ENCODE data around the gene LRRC3. TPM values are rescaled to one million over a fixed set of nuclear protein-coding genes. Genes with fewer than 3 reads are reported as not detected.

Gene LRRC3
- total RNA-seq, 1 experiment from 2014 or later: 0.48 TPM

DNA sequence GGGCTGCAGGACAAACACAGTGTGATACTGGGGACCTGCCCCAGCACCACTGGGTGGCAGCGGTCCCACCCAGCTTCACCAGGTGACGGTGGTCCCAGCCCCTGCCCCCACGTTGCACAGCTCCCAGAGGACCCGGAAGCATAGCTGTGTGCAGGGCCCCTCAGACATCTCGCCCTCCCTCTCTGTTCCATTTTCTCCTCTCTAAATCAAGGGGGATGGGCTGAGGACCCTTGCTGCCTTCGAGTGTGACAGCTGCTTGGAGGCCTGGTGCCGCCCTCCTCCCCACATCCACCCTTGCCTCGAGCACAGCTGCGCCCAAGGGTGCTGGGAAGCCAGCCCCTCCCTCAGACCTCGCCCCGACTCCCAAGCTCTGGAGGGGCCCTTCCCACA, 16.1 kb upstream of the LRRC3 start:
- no peak for DNase-seq
- POLR2A ChIA-PET (ENCODE audit: unreplicated experiment): no interaction called here
- Histone ChIP-seq H3K27me3 (ENCODE audit: insufficient read depth, low read depth) (peaks cover 35% of the 10 kb centered on the region), H3K4me1 (replicated peaks; ENCODE audit: insufficient read depth) (no peaks in the 10 kb centered on the region), H3K4me3 (no peak overlapping the region), H3K9me2 (ENCODE audit: insufficient read depth) (no peaks in the 10 kb centered on the region), H3K79me2 (ENCODE audit: low read depth) (no peaks in the 10 kb centered on the region), H4K20me1 (ENCODE audit: insufficient read depth) (no peaks in the 10 kb centered on the region), H3F3A (ENCODE audit: insufficient read depth, low read depth) (no peaks in the 10 kb centered on the region), H3K27ac (no peak overlapping the region), H2AFZ (no peak overlapping the region), H3K9me3 (ENCODE audit: insufficient read depth, low read depth) (no peaks in the 10 kb centered on the region), H3K4me2 (no peak overlapping the region), H3K36me3 (ENCODE audit: low read depth) (no peaks in the 10 kb centered on the region)
- BruUV-seq (replicated peaks): no TSS peak
- intact Hi-C loops (cut with micrococcal nuclease; ENCODE audit: unreplicated experiment): no loop called here
- TF ChIP-seq EZH2 (IDR thresholded peaks at IDR 0.05; ENCODE audit: low read depth): no peak
- TF ChIP-seq, protein P1, sequence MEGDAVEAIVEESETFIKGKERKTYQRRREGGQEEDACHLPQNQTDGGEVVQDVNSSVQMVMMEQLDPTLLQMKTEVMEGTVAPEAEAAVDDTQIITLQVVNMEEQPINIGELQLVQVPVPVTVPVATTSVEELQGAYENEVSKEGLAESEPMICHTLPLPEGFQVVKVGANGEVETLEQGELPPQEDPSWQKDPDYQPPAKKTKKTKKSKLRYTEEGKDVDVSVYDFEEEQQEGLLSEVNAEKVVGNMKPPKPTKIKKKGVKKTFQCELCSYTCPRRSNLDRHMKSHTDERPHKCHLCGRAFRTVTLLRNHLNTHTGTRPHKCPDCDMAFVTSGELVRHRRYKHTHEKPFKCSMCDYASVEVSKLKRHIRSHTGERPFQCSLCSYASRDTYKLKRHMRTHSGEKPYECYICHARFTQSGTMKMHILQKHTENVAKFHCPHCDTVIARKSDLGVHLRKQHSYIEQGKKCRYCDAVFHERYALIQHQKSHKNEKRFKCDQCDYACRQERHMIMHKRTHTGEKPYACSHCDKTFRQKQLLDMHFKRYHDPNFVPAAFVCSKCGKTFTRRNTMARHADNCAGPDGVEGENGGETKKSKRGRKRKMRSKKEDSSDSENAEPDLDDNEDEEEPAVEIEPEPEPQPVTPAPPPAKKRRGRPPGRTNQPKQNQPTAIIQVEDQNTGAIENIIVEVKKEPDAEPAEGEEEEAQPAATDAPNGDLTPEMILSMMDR (conservative IDR thresholded peaks at IDR 0.05): no peak
- CTCF ChIA-PET: no interaction called here

DNA sequence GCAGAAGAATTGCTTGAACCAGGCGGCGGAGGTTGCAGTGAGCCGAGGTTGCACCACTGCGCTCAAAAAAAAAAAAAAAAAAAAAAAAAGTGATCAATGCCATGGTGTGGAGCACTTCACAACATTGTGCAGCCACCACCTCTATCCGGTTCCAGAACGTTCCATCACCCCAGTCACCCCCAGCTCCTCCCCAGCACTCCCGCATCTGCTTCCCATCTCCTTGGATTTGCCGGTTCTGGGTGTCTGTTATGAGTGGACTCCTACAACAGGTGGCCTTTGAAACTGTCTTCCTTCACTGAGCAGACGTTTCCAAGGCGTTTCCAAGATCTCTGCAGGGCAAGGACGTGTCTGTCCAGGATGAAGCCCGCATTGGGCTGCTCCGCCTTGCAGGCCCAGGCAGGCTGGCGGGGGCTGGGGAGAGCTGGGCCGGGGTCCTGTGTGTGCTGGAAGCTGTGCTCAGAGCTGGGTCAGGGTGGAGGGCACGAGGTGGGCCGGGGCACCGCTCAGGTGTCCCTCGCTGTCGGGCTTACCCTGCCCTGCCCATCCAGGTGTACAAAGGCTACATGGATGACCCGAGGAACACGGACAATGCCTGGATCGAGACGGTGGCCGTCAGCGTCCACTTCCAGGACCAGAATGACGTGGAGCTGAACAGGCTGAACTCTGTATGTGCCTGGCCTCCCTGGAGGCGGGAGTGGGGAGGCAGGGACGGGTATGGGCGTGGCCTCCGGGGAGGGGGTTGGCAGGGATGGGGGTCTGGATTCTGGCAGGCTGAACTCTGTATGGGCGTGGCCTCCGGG, 14.9 kb upstream of the LRRC3 start:
- Histone ChIP-seq H3K36me3 (ENCODE audit: low read depth) (no peaks in the 10 kb centered on the region), H3K9me3 (ENCODE audit: insufficient read depth, low read depth) (no peaks in the 10 kb centered on the region), H2AFZ (no peak overlapping the region), H3K4me3 (no peak overlapping the region), H3K27me3 (ENCODE audit: insufficient read depth, low read depth) (peaks cover 48% of the 10 kb centered on the region), H3K27ac (no peak overlapping the region), H3F3A (ENCODE audit: insufficient read depth, low read depth) (no peaks in the 10 kb centered on the region), H3K79me2 (ENCODE audit: low read depth) (no peaks in the 10 kb centered on the region), H3K4me2 (no peak overlapping the region), H4K20me1 (ENCODE audit: insufficient read depth) (no peaks in the 10 kb centered on the region), H3K9me2 (ENCODE audit: insufficient read depth) (no peaks in the 10 kb centered on the region), H3K4me1 (replicated peaks; ENCODE audit: insufficient read depth) (no peaks in the 10 kb centered on the region)
- no peak for DNase-seq
- BruUV-seq (replicated peaks): no TSS peak
- no peak for TF ChIP-seq EZH2 (IDR thresholded peaks at IDR 0.05; ENCODE audit: low read depth)
- TF ChIP-seq, protein P1 (conservative IDR thresholded peaks at IDR 0.05): no peak
- CTCF ChIA-PET: no interaction called here
- intact Hi-C loops (cut with micrococcal nuclease; ENCODE audit: unreplicated experiment): no loop called here
- POLR2A ChIA-PET (ENCODE audit: unreplicated experiment): no interaction called here

DNA sequence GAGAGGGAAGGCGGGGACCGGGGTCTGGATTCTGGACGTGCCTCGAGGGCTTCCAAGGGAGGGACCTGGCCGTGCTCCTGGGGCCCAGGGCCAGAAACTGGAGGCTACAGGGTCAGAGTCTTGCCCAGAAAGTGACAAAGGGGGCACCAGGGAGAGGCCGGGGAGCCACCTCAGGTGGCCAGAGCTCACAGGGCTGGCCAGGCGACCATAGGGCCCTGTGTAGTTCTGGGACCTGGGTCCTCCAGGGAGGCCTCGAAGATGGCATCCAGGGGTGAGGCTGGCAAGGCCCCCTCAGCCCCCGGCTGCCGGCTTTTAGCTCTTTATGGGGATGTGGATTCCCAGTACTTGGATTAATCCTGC, 14.3 kb upstream of the LRRC3 start:
- TF ChIP-seq, protein P1 (conservative IDR thresholded peaks at IDR 0.05): no peak
- no peak for TF ChIP-seq EZH2 (IDR thresholded peaks at IDR 0.05; ENCODE audit: low read depth)
- H3K4me2 ChIP-seq: no peak overlapping the region
- no peaks in the 10 kb centered on the region for H3F3A ChIP-seq (ENCODE audit: insufficient read depth, low read depth)
- ChIA-PET CTCF (no interaction called here), POLR2A (ENCODE audit: unreplicated experiment) (no interaction called here)
- peaks cover 53% of the 10 kb centered on the region for H3K27me3 ChIP-seq (ENCODE audit: insufficient read depth, low read depth)
- H3K27ac ChIP-seq: no peak overlapping the region
- no peak overlapping the region for H2AFZ ChIP-seq
- H3K79me2 ChIP-seq (ENCODE audit: low read depth): no peaks in the 10 kb centered on the region
- H4K20me1 ChIP-seq (ENCODE audit: insufficient read depth): no peaks in the 10 kb centered on the region
- no peaks in the 10 kb centered on the region for H3K9me2 ChIP-seq (ENCODE audit: insufficient read depth)
- H3K9me3 ChIP-seq (ENCODE audit: insufficient read depth, low read depth): no peaks in the 10 kb centered on the region
- intact Hi-C loops (cut with micrococcal nuclease; ENCODE audit: unreplicated experiment): no loop called here
- no peak overlapping the region for H3K4me3 ChIP-seq
- no peak for DNase-seq
- no peaks in the 10 kb centered on the region for H3K36me3 ChIP-seq (ENCODE audit: low read depth)
- no peaks in the 10 kb centered on the region for H3K4me1 ChIP-seq (replicated peaks; ENCODE audit: insufficient read depth)
- BruUV-seq (replicated peaks): no TSS peak
